Measurements from ENCODE around the gene DNLZ.

Gene DNLZ

GRCh38 chr9:136361754-136362449 is 1.6 kb downstream of the DNLZ start:
- WGBS = 79% methylated on average over 25 of the region's 26 CpGs
- H4K8ac ChIP-seq (ENCODE audit: low read length) = peak overlapping the region; percentile 40

DNA sequence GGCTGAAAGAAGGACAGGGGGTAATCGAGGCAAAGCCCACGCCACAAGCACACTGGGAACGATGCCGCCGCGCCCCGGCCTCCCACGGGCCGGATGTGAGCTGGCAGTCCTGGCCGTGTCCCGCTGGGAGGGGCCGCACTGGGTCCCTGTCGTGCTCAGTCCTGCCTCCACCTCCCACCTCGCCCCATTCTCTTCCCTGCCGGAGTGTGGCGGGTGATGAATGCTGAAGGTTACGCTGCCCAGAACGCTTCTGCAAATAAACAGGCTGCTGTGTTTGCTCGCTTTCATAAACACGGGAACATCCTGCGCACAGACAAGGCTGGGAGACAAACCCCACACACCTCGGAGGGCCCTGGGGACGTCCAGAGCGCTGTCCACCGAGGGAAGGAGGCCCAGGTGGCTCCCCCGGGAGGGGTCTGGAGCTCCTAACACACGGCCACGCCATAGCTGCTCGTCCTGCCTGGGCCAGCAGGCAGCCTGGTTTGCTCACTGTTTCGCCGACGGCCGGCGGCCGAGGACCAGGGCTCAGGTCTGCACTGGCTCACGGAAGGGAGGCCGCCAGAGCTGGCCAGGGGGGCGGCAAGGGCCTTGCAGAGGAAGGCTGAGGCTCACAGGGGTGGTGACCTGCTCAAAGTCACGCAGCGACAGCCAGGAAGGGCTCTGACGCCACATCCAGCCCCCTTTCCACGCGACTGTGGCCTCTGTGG is 2.3 kb downstream of the DNLZ start:
- H2AFZ ChIP-seq (ENCODE audit: low read depth, low read length) = no peak overlapping the region
- peak; percentile 65 for DNase-seq
- peak overlapping the region in 1 of 2 experiments; percentile 89 for H2BK12ac ChIP-seq (ENCODE audit: low read length in 2 of 2)
- H2BK5ac ChIP-seq (ENCODE audit: low read depth, low read length, poor library complexity, severe bottlenecking) = no peak overlapping the region
- H2AK5ac ChIP-seq (ENCODE audit: low read length, severe bottlenecking) = no peak overlapping the region
- H3K4me3 ChIP-seq (ENCODE audit: insufficient read depth in 1 of 2, low read depth in 1 of 2, low read length in 2 of 2) = no peak overlapping the region
- H4K91ac ChIP-seq (ENCODE audit: low read length) = peak overlapping the region; percentile 15
- H3K79me1 ChIP-seq (replicated peaks; ENCODE audit: low read length, poor library complexity, severe bottlenecking) = peaks cover 11% of the 10 kb centered on the region
- H3K18ac ChIP-seq (ENCODE audit: low read depth in 1 of 2, low read length in 2 of 2) = peak overlapping the region; percentile 69 to 90
- H3K27me3 ChIP-seq (ENCODE audit: control insufficient read depth in 1 of 2, insufficient read depth in 1 of 2, low read length in 2 of 2) = no peaks in the 10 kb centered on the region
- peak overlapping the region in 1 of 2 experiments; percentile 63 for H3K23ac ChIP-seq (ENCODE audit: low read length in 2 of 2)
- H3K9me3 ChIP-seq (ENCODE audit: control insufficient read depth, low read length) = no peaks in the 10 kb centered on the region
- no peak overlapping the region for H2BK15ac ChIP-seq (ENCODE audit: low read depth, poor library complexity, severe bottlenecking)
- WGBS = 65% methylated on average over 43 of the region's 43 CpGs
- peak overlapping the region in 1 of 2 experiments; percentile 94 for H3K14ac ChIP-seq (ENCODE audit: low read length in 2 of 2)
- no peak overlapping the region for H3K27ac ChIP-seq (ENCODE audit: low read length, poor library complexity, severe bottlenecking)
- H3K36me3 ChIP-seq (ENCODE audit: control insufficient read depth in 1 of 2, insufficient read depth in 2 of 2, low read depth in 1 of 2, low read length in 2 of 2) = peaks cover 20 to 76% of the 10 kb centered on the region in 2 experiments
- H4K8ac ChIP-seq (ENCODE audit: low read length) = peak overlapping the region; percentile 84
- H3K4ac ChIP-seq (ENCODE audit: low read depth in 1 of 2, low read length in 2 of 2) = peak overlapping the region; percentile 74 to 77
- peak overlapping the region; percentile 63 for H3K9ac ChIP-seq (ENCODE audit: low read length)
- peaks cover 55% of the 10 kb centered on the region for H3K4me1 ChIP-seq (ENCODE audit: control insufficient read depth, insufficient read depth, low read depth, low read length)
- peak overlapping the region; percentile 0 for H2BK120ac ChIP-seq (ENCODE audit: low read depth, low read length)
- H3K4me2 ChIP-seq (ENCODE audit: low read length, poor library complexity, severe bottlenecking) = no peak overlapping the region

More at GRCh38 chr9:136361754-136362449, 1.6 kb downstream of the DNLZ start:
- Histone ChIP-seq H3K23ac (ENCODE audit: low read length in 2 of 2) (peak overlapping the region in 1 of 2 experiments; percentile 41), H3K9me3 (ENCODE audit: control insufficient read depth, low read length) (no peaks in the 10 kb centered on the region), H3K14ac (ENCODE audit: low read length in 2 of 2) (peak overlapping the region in 1 of 2 experiments; percentile 94), H2BK15ac (ENCODE audit: low read depth, poor library complexity, severe bottlenecking) (peak overlapping the region; percentile 26), H3K4ac (ENCODE audit: low read depth in 1 of 2, low read length in 2 of 2) (peak overlapping the region; percentile 74 to 85), H2BK12ac (ENCODE audit: low read length in 2 of 2) (peak overlapping the region in 1 of 2 experiments; percentile 89), H3K27ac (ENCODE audit: low read length, poor library complexity, severe bottlenecking) (no peak overlapping the region), H3K36me3 (ENCODE audit: control insufficient read depth in 1 of 2, insufficient read depth in 2 of 2, low read depth in 1 of 2, low read length in 2 of 2) (peaks cover 13 to 69% of the 10 kb centered on the region in 2 experiments), H2AFZ (ENCODE audit: low read depth, low read length) (no peak overlapping the region), H3K4me2 (ENCODE audit: low read length, poor library complexity, severe bottlenecking) (no peak overlapping the region), H2BK120ac (ENCODE audit: low read depth, low read length) (peak overlapping the region; percentile 42), H3K4me3 (ENCODE audit: insufficient read depth in 1 of 2, low read depth in 1 of 2, low read length in 2 of 2) (peak overlapping the region in 1 of 2 experiments; percentile 67), H3K4me1 (ENCODE audit: control insufficient read depth, insufficient read depth, low read depth, low read length) (peaks cover 52% of the 10 kb centered on the region), H3K27me3 (ENCODE audit: control insufficient read depth in 1 of 2, insufficient read depth in 1 of 2, low read length in 2 of 2) (no peaks in the 10 kb centered on the region), H3K9ac (ENCODE audit: low read length) (peak overlapping the region; percentile 63), H3K18ac (ENCODE audit: low read depth in 1 of 2, low read length in 2 of 2) (peak overlapping the region; percentile 69 to 90), H2AK5ac (ENCODE audit: low read length, severe bottlenecking) (no peak overlapping the region), H2BK5ac (ENCODE audit: low read depth, low read length, poor library complexity, severe bottlenecking) (no peak overlapping the region), H3K79me1 (replicated peaks; ENCODE audit: low read length, poor library complexity, severe bottlenecking) (peaks cover 11% of the 10 kb centered on the region), H4K91ac (ENCODE audit: low read length) (peak overlapping the region; percentile 73)
- DNase-seq = no peak

GRCh38 chr9:136359774-136360718 is 3.5 kb downstream of the DNLZ start:
- H3K9ac ChIP-seq (ENCODE audit: low read length) = no peak overlapping the region
- no peak overlapping the region for H3K27ac ChIP-seq (ENCODE audit: low read length, poor library complexity, severe bottlenecking)
- H2AK5ac ChIP-seq (ENCODE audit: low read length, severe bottlenecking) = no peak overlapping the region
- H3K23ac ChIP-seq (ENCODE audit: low read length in 2 of 2) = no peak overlapping the region
- no peaks in the 10 kb centered on the region for H3K27me3 ChIP-seq (ENCODE audit: control insufficient read depth in 1 of 2, insufficient read depth in 1 of 2, low read length in 2 of 2)
- no peak overlapping the region for H2BK5ac ChIP-seq (ENCODE audit: low read depth, low read length, poor library complexity, severe bottlenecking)
- H2BK120ac ChIP-seq (ENCODE audit: low read depth, low read length) = peak overlapping the region; percentile 42
- H3K18ac ChIP-seq (ENCODE audit: low read depth in 1 of 2, low read length in 2 of 2) = peak overlapping the region; percentile 69 to 72
- H4K8ac ChIP-seq (ENCODE audit: low read length) = peak overlapping the region; percentile 84
- peaks cover 57% of the 10 kb centered on the region for H3K4me1 ChIP-seq (ENCODE audit: control insufficient read depth, insufficient read depth, low read depth, low read length)
- H3K4me3 ChIP-seq (ENCODE audit: insufficient read depth in 1 of 2, low read depth in 1 of 2, low read length in 2 of 2) = no peak overlapping the region
- peak overlapping the region in 1 of 2 experiments; percentile 79 for H3K14ac ChIP-seq (ENCODE audit: low read length in 2 of 2)
- no peaks in the 10 kb centered on the region for H3K9me3 ChIP-seq (ENCODE audit: control insufficient read depth, low read length)
- H4K91ac ChIP-seq (ENCODE audit: low read length) = peak overlapping the region; percentile 84
- H3K36me3 ChIP-seq (ENCODE audit: control insufficient read depth in 1 of 2, insufficient read depth in 2 of 2, low read depth in 1 of 2, low read length in 2 of 2) = peaks cover 21 to 77% of the 10 kb centered on the region in 2 experiments
- H3K4me2 ChIP-seq (ENCODE audit: low read length, poor library complexity, severe bottlenecking) = no peak overlapping the region
- peak overlapping the region in 1 of 2 experiments; percentile 75 for H2BK12ac ChIP-seq (ENCODE audit: low read length in 2 of 2)
- WGBS = 92% methylated on average over 37 of the region's 38 CpGs
- H2BK15ac ChIP-seq (ENCODE audit: low read depth, poor library complexity, severe bottlenecking) = no peak overlapping the region
- no peak overlapping the region for H2AFZ ChIP-seq (ENCODE audit: low read depth, low read length)
- H3K4ac ChIP-seq (ENCODE audit: low read depth in 1 of 2, low read length in 2 of 2) = peak overlapping the region; percentile 20 to 60
- DNase-seq = no peak
- peaks cover 10% of the 10 kb centered on the region for H3K79me1 ChIP-seq (replicated peaks; ENCODE audit: low read length, poor library complexity, severe bottlenecking)

Measured in mesenchymal stem cell (in vitro differentiated cells and primary cell).